Astrocyte (in vitro differentiated cells and primary cell): ENCODE data around the gene SGCD. TPM values are rescaled to one million over a fixed set of nuclear protein-coding genes. Genes with fewer than 3 reads are reported as not detected.

Source experiments
- DNase-seq: peaks from one replicate; pipeline ENCODE4 v3.0.0-alpha.2; 2010; ENCODE audit warnings: low read depth
- FAIRE-seq: peaks from 2 replicates; lab custom pipeline; 2011; peaks lifted over from hg19 to GRCh38; lab: Jason Lieb, UNC
- H2AFZ ChIP-seq: 2 replicates; pipeline ENCODE4 v1.6.0; 2012; ENCODE audit warnings: low read depth, low read length, inconsistent platforms
- H3K27ac ChIP-seq: 2 replicates; pipeline ENCODE4 v1.5.1; 2011; ENCODE audit warnings: low read depth, low read length, inconsistent platforms
- H3K27me3 ChIP-seq: 2 replicates; pipeline ENCODE4 v1.6.0; 2011; ENCODE audit warnings: low read length, inconsistent platforms; ENCODE audit not compliant: insufficient read depth
- H3K36me3 ChIP-seq: 2 replicates; pipeline ENCODE4 v1.5.1; 2011; ENCODE audit warnings: low read length, inconsistent platforms; ENCODE audit not compliant: insufficient read depth
- H3K4me1 ChIP-seq: 2 replicates; pipeline ENCODE4 v1.5.1; 2011; ENCODE audit warnings: low read length, inconsistent platforms; ENCODE audit not compliant: insufficient read depth
- H3K4me2 ChIP-seq: 2 replicates; pipeline ENCODE4 v1.6.0; 2012; ENCODE audit warnings: low read length, inconsistent platforms
- H3K4me3 ChIP-seq: 2 replicates; pipeline ENCODE4 v1.5.1; 2011; ENCODE audit warnings: low read depth, mild to moderate bottlenecking, low read length, inconsistent platforms; ENCODE audit not compliant: insufficient read depth
- H3K79me2 ChIP-seq: 2 replicates; pipeline ENCODE4 v1.6.0; 2012; ENCODE audit warnings: mild to moderate bottlenecking, low read length, inconsistent platforms; ENCODE audit not compliant: insufficient read depth
- H3K9ac ChIP-seq: 2 replicates; pipeline ENCODE4 v1.6.0; 2012; ENCODE audit warnings: mild to moderate bottlenecking, low read length, inconsistent platforms
- H3K9me3 ChIP-seq: 2 replicates; pipeline ENCODE4 v1.5.1; 2012; ENCODE audit warnings: low read depth, mild to moderate bottlenecking, low read length, inconsistent platforms; ENCODE audit not compliant: insufficient read depth
- H4K20me1 ChIP-seq: 2 replicates; pipeline ENCODE4 v1.6.0; 2012; ENCODE audit warnings: low read length, inconsistent platforms; ENCODE audit not compliant: insufficient read depth
- H3K27ac Mint-ChIP-seq: one replicate; pipeline ENCODE4 v1.8.0; 2021; ENCODE audit warnings: mild to moderate bottlenecking, mixed read lengths; ENCODE audit not compliant: unreplicated experiment
- H3K27me3 Mint-ChIP-seq: one replicate; pipeline ENCODE4 v1.8.0; 2021; ENCODE audit warnings: low read depth, mixed read lengths; ENCODE audit not compliant: unreplicated experiment
- H3K36me3 Mint-ChIP-seq: one replicate; pipeline ENCODE4 v1.8.0; 2021; ENCODE audit warnings: low read depth, mixed read lengths; ENCODE audit not compliant: unreplicated experiment
- H3K4me1 Mint-ChIP-seq: one replicate; pipeline ENCODE4 v1.8.0; 2021; ENCODE audit warnings: low read depth, mixed read lengths; ENCODE audit not compliant: unreplicated experiment
- H3K4me3 Mint-ChIP-seq: one replicate; pipeline ENCODE4 v1.8.0; 2021; ENCODE audit warnings: mild to moderate bottlenecking, moderate library complexity, mixed read lengths; ENCODE audit not compliant: unreplicated experiment
- H3K9me3 Mint-ChIP-seq: one replicate; pipeline ENCODE4 v1.8.0; 2021; ENCODE audit warnings: mild to moderate bottlenecking, mixed read lengths; ENCODE audit not compliant: unreplicated experiment
- EZH2 ChIP-seq: IDR thresholded peaks from 2 replicates; pipeline ENCODE4 v1.6.1; 2012; ENCODE audit warnings: mild to moderate bottlenecking, low read length, inconsistent platforms; ENCODE audit not compliant: insufficient read depth
- total RNA-seq: library from RNA; stranded (reverse); gene quantifications from 2 replicates; pipeline ENCODE4 v1.2.1, GENCODE V29; 2021
- TF ChIP-seq, protein P1 (sequence below): IDR thresholded peaks from 2 replicates; pipeline ENCODE4 v1.5.1; 2011; ENCODE audit warnings: low read depth, mild to moderate bottlenecking, inconsistent platforms, low read length, moderate library complexity; ENCODE audit not compliant: insufficient read depth

The SGCD gene
- total RNA-seq, 1 donor from 2014 or later: 2.9 TPM

DNA sequence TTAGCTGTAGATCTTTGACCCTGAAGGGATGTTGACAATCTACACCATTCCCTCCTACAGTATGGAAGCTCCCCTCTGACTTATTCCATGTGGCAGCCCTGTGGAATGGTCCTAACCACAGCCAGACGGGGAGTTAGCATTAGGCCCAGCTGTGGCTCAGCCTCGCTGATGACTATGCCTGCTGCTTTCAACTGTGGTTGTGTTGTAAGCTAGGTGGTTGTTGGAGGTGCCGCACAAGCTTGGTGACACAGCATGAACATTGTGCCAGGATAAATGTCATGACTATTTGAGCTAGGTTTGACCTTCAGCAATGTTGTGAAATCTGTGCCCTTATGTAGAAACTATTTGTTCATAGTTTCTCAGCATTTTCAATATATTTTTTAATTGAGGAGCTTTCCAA, 40.6 kb downstream of the SGCD start:
- Mint-ChIP-seq H3K36me3 (no peaks in the 10 kb centered on the region), H3K27me3 (no peaks in the 10 kb centered on the region), H3K9me3 (peaks cover 2% of the 10 kb centered on the region), H3K27ac (peak overlapping the region; percentile 77), H3K4me3 (no peak overlapping the region), H3K4me1 (peaks cover 25% of the 10 kb centered on the region)
- Histone ChIP-seq H3K9ac (no peak overlapping the region), H3K9me3 (no peaks in the 10 kb centered on the region), H3K36me3 (no peaks in the 10 kb centered on the region), H2AFZ (no peak overlapping the region), H3K79me2 (no peaks in the 10 kb centered on the region), H3K27ac (no peak overlapping the region), H4K20me1 (no peaks in the 10 kb centered on the region), H3K4me3 (no peak overlapping the region), H3K4me1 (no peaks in the 10 kb centered on the region), H3K27me3 (no peaks in the 10 kb centered on the region), H3K4me2 (no peak overlapping the region)
- DNase-seq: peak; percentile 90
- no peak for TF ChIP-seq EZH2
- TF ChIP-seq, protein P1, sequence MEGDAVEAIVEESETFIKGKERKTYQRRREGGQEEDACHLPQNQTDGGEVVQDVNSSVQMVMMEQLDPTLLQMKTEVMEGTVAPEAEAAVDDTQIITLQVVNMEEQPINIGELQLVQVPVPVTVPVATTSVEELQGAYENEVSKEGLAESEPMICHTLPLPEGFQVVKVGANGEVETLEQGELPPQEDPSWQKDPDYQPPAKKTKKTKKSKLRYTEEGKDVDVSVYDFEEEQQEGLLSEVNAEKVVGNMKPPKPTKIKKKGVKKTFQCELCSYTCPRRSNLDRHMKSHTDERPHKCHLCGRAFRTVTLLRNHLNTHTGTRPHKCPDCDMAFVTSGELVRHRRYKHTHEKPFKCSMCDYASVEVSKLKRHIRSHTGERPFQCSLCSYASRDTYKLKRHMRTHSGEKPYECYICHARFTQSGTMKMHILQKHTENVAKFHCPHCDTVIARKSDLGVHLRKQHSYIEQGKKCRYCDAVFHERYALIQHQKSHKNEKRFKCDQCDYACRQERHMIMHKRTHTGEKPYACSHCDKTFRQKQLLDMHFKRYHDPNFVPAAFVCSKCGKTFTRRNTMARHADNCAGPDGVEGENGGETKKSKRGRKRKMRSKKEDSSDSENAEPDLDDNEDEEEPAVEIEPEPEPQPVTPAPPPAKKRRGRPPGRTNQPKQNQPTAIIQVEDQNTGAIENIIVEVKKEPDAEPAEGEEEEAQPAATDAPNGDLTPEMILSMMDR: no peak
- FAIRE-seq: peak; percentile 77

DNA sequence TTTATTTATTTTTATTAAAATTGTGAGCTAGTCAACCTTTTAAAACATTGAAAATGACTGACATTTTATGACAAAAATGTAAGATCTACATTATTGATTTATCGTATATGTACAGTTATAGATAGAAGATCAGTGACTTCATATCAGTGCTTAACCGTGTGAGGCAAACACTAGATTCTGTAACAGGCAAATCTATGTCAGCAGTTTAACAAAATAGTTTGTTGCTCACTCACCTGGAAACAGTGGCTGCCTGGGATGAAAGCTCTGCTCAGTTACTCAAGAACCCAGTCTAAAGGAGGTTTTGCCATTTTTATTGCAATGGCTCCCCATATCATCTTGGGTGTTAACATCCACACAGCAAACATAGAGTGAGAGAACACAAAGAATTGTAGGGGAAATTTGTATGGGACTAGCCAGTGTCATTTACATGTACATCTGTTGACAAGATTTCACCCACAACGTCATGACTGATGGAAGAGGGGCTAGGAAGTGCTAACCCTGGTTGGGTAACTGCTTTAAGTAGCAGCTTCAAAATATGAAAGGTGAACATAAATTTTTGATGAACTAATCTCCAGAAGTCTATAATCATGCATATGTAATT, 49.0 kb downstream of the SGCD start:
- Mint-ChIP-seq H3K27me3 (no peaks in the 10 kb centered on the region), H3K27ac (no peak overlapping the region), H3K9me3 (no peaks in the 10 kb centered on the region), H3K36me3 (no peaks in the 10 kb centered on the region), H3K4me3 (no peak overlapping the region), H3K4me1 (peaks cover 16% of the 10 kb centered on the region)
- H3K79me2 ChIP-seq: no peaks in the 10 kb centered on the region
- no peak overlapping the region for H3K27ac ChIP-seq
- FAIRE-seq (no peak), DNase-seq (no peak)
- H3K27me3 ChIP-seq: no peaks in the 10 kb centered on the region
- H3K4me1 ChIP-seq: no peaks in the 10 kb centered on the region
- H3K4me3 ChIP-seq: no peak overlapping the region
- no peaks in the 10 kb centered on the region for H4K20me1 ChIP-seq
- H3K9ac ChIP-seq: no peak overlapping the region
- no peaks in the 10 kb centered on the region for H3K36me3 ChIP-seq
- H2AFZ ChIP-seq: no peak overlapping the region
- H3K4me2 ChIP-seq: no peak overlapping the region
- no peaks in the 10 kb centered on the region for H3K9me3 ChIP-seq
- no peak for TF ChIP-seq EZH2

DNA sequence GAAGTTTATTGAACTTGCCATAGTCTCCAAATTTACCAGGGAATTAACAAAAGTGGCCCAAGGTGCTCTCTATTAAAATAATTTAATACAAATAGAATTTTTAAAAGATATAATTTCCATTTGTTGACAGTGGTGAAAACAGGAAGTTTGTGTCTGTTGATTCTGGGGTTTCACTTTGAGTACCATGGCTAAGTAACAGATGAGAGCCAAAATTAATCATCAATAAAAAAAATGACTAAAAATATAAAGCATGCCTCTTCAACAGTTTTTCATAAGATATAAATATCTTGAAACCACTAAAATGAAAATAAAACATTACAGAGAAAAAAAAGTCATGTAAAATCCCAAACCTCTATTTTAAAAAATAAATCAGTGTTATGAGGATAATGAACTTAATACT, 49.8 kb downstream of the SGCD start:
- no peaks in the 10 kb centered on the region for H3K27me3 ChIP-seq
- H2AFZ ChIP-seq: no peak overlapping the region
- H3K4me2 ChIP-seq: no peak overlapping the region
- TF ChIP-seq, protein P1: no peak
- no peak for TF ChIP-seq EZH2
- Mint-ChIP-seq H3K36me3 (no peaks in the 10 kb centered on the region), H3K27me3 (no peaks in the 10 kb centered on the region), H3K4me1 (peaks cover 19% of the 10 kb centered on the region), H3K9me3 (no peaks in the 10 kb centered on the region), H3K4me3 (no peak overlapping the region), H3K27ac (no peak overlapping the region)
- no peaks in the 10 kb centered on the region for H3K36me3 ChIP-seq
- FAIRE-seq: no peak
- H3K79me2 ChIP-seq: no peaks in the 10 kb centered on the region
- no peaks in the 10 kb centered on the region for H3K9me3 ChIP-seq
- H3K4me3 ChIP-seq: no peak overlapping the region
- no peaks in the 10 kb centered on the region for H3K4me1 ChIP-seq
- no peaks in the 10 kb centered on the region for H4K20me1 ChIP-seq
- DNase-seq: no peak
- no peak overlapping the region for H3K27ac ChIP-seq
- H3K9ac ChIP-seq: no peak overlapping the region
